GM20431 (cell line): Measurements from ENCODE around the gene TOX3.

Experiments used
- in situ Hi-C: fragments of 300-500 bp; cut with MseI, MboI; formaldehyde crosslinking; loops from one replicate; pipeline ENCODE4 v1.15.0; 2020; ENCODE audit warnings: low sequenced_read_pairs; ENCODE audit not compliant: unreplicated experiment

Gene TOX3

DNA sequence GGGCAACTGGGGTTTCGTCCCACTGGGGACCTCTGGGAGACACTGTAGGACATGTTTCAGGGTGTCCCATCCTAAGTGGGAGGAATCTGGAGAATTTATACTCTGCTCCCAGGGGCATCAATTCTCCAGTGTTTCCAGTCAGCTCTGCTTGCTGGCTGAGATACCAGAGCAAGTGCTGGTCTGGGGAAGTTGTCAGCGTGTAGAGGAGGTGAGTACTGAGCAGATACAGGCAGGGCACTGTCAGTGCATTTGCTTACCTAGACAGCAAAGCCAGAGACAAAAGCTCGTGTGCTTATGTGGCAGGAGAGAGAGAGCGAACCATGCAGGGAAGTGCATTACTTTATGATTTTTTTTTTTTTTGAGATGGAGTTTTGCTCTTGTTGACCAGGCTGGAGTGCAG, 20.2 kb upstream of the TOX3 start:
- in situ Hi-C loops: no loop called here

GRCh38 chr16:52563767-52564611, 17.0 kb upstream of the TOX3 start:
- in situ Hi-C loops: no loop called here

GRCh38 chr16:52562770-52563169, 15.8 kb upstream of the TOX3 start:
- in situ Hi-C loops: no loop called here

- in situ Hi-C loops: no loop called here
Measured at GRCh38 chr16:52561910-52562741, 15.2 kb upstream of the TOX3 start.

GRCh38 chr16:52558448-52558847, 11.5 kb upstream of the TOX3 start:
- in situ Hi-C loops: no loop called here

DNA sequence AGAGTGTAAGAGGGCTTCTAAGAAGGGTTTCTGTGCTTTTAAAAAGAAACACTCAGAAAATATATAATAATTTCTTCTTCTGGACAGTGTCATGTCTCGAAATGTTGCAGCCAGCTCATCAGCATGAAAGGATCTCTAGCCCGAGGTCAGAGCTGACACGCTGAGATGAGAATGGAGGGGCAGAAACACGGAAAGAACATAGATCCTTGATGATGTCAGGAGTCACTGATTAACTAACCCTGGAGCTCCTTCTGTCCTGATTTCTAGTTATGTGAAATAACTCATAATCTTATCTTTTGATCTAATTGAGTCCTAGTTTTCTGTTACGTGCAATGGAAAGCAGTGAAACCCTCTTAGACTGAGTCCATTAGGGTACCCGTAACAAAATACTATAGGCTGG, 10.3 kb upstream of the TOX3 start:
- in situ Hi-C loops: no loop called here

DNA sequence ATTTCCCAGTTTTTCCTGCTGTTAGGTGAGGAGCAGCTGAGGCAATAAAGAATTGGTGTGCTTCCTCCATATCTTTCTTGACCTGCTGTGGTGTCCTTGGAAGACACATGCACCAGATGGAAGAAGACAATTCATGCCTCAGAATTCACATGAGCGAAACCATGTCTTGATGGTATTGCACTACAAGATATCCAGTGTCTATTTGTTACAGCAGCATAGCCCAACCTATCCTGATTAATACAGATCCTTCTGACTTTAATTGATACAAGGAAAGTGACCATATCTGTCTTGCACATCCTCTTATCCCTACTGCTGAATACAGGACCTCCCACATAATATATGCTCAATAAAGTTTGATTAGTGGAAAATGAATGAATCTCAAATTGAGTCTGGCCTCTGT, 9.1 kb upstream of the TOX3 start:
- in situ Hi-C loops: no loop called here

DNA sequence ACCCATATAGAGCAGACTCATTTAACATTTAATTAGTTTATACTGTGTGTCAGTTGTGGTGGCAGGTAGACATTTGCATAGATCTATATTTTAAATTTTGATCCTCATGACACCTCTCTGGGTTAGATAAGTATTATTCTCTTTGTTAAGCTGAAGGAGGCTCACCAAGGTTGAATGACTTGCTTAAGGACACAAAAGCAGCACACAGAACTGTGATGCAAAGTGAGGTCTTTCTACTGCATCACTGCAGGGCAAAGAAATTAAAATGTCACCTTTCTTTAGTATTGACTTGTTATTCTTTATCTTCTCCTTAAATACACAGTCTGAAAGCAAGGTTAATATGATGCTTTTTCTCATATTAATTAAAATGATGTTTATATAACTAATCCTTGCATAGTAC, 8.6 kb upstream of the TOX3 start:
- in situ Hi-C loops: no loop called here

DNA sequence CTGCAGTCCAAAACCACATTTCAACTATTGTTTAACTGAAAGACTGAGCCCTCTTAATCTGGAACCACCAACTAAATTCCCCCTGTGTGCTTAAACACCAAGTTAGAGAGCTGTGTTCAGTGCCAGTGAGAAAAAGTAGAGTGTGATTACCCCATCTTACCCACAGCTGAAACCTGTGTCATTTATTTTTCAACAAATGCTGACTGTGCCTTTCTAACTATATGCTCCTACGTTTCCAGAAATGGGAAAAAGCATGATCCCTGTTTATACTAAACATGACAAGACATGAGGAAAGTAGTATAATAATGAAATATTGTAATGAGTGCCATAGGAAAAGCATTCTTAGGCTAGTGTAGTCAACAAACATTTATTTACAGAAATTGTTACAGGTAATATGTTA, 7.4 kb upstream of the TOX3 start:
- in situ Hi-C loops: no loop called here

DNA sequence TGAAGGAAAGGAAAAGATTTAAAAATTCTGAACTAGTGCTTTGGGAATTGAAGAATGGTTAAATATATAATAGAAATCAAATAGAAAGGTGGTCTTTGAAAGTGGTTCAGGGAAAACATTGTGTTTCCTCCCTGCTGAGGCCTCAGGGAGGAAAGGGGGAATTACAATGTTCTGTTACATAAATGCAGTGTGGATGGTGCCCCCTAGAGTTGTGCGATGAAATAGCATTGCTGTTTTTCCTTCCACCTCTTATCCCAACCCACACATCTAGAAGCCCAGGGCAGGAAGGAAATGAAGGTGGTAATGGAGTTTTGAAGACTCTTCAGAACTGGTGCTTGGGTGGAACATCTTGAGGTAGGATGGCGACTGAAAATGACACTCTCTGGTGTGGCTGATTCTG, 6.4 kb upstream of the TOX3 start:
- in situ Hi-C loops: no loop called here

- in situ Hi-C loops: no loop called here
Measured at GRCh38 chr16:52552643-52553042, 5.7 kb upstream of the TOX3 start.

DNA sequence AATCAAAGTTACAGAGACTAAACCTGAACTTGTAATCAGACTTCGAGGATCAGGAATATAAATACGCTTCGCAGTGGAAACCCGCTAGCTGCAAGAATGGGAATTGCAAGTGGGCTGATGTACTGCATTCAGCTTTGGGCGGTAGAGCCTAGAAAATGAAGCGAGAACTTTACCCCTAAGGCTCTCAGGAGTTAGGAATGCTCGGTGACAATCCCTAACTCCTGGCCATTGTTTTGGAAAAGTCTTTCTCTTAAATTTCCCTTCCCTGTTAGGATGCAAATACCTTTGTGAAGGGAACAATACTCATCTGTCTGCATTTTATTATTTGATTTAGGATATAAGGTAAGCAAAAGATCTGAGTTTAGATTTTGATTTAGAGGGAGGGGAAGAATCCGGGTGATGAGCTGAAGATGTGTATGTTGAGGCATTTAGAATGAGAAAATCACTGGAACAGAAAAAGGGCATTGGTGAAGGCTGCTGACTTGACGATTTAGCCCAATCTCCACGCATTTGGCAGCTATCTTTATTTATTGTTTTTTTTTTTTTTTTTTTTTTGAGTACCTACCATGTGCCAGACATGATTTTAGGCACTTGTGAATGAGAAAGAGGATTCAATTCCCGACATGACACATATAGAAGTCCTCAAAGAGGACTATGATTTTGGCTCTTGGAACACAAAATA, 2.2 kb upstream of the TOX3 start:
- in situ Hi-C loops: no loop called here

DNA sequence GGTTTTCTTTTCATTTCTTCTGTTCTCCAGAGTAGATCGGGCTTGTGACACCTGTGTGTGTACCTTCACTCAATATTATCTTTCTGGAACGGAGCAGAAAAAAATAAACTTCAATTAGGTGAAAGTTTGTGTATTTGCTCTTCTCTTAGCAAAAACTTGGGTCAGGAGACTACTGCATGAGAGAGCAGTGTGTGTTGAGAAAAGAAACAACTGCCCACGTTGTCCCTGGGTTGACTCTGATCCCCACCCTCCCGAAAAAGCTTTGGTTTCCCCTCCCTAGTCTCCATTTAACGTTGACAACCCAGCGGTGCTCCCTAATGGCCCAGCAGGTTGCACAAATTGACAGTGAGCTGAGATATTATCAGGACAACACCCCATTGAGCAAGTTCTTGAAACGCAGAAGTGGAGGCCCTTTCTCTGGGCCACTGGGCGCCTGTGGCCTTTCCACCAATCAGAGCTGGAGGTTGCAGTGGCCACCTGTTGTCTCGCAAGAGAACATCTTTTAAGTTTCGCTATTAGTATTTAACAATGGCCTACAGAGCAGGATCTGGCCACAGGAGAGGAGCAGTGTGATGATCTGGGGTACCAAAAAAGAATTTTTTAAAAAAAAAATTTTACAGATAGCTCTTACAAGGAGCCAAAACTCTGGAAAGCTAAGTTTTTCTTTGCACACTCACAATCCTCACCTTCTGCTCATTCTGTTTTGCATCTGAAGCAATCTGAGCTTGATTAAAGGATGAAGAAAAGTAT, 1.5 kb upstream of the TOX3 start:
- in situ Hi-C loops: no loop called here

GRCh38 chr16:52547834-52548215, 882 bp upstream of the TOX3 start:
- in situ Hi-C loops: no loop called here

- in situ Hi-C loops: no loop called here
Measured at GRCh38 chr16:52546291-52547003, 496 bp downstream of the TOX3 start.

GRCh38 chr16:52545898-52546266, 1.1 kb downstream of the TOX3 start:
- in situ Hi-C loops: no loop called here

GRCh38 chr16:52545222-52545897, 1.6 kb downstream of the TOX3 start:
- in situ Hi-C loops: no loop called here

DNA sequence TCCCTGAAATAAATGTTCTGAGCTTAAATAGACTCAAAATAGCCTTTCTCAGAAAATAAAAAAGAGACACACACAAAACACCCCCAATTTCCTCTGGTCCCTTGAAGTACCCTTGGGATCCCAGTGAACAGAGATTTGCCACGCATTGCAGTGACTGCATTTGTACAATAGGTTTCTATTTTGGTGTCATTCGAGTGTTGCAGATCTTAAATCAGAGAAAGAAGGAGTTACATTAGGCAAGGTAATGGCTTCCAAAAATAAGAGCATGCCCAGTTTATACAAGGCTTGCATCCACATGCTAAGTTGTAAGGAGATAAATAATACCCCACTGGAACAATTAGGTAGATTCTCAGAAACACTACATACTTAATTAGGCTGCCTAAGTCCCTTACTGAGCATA, 2.2 kb downstream of the TOX3 start:
- in situ Hi-C loops: no loop called here

DNA sequence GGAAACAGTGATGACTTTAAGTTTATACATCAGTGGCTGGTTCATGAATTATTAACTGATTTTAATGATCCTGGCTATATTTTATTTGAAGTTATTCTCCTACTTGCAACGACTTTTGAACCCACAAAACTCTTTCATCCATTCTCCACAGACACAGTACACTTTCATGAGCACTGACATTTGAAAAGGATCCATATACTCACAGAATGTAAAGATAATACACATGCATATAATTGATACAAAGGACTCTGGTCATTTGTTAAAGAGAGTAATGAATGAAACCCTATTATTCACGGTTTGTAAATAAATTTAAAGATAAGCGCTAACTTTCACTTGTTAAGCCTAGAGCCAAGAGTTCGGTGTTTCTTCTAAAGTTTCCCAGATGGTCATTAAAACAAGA, 3.3 kb downstream of the TOX3 start:
- in situ Hi-C loops: no loop called here
